K562 (cell line): ENCODE measurements around the gene FRMD1.

Experiments
- CEBPG ChIP-seq, 3 experiments: fragments of 200-800 bp in 1 of 3; sonication (Bioruptor generic) in 1 of 3; sonication (generic) in 1 of 3; formaldehyde crosslinking in 1 of 3; IDR thresholded peaks in 2 of 3; conservative IDR thresholded peaks in 1 of 3; 2 replicates each; pipeline versions ENCODE4 v1.6.1 to v1.8.0; 2016 to 2022; ENCODE audit warnings: missing compliant biosample characterization in 2 of 3, missing genetic modification characterization in 2 of 3, mild to moderate bottlenecking in 1 of 3, missing genetic modification reagents in 1 of 3
- FUS ChIP-seq: fragments of 200-400 bp; formaldehyde crosslinking; optimal IDR thresholded peaks from 2 replicates; pipeline ENCODE3; 2017; ENCODE audit warnings: low read depth, low read length
- JUND ChIP-seq, 2 experiments: IDR thresholded peaks; 2 replicates in 1 of 2; 3 replicates in 1 of 2; pipeline ENCODE4 v1.6.1; 2011; ENCODE audit warnings: borderline replicate concordance in 2 of 2, low read depth in 2 of 2, low read length in 2 of 2, improper control_type of control experiment in 1 of 2, missing biosample characterization in 1 of 2, missing genetic modification characterization in 1 of 2, missing genetic modification reagents in 1 of 2
- POLR2A ChIP-seq: fragments of 450-650 bp; conservative IDR thresholded peaks from 2 replicates; pipeline ENCODE4 v1.6.1; 2016
- TF ChIP-seq, protein P1 (sequence below), 3 experiments: IDR thresholded peaks in 2 of 3; conservative IDR thresholded peaks in 1 of 3; 2 replicates each; pipeline ENCODE4 v1.5.1; 2011 to 2012; ENCODE audit warnings: low read length in 3 of 3, mild to moderate bottlenecking in 3 of 3, control low read depth in 2 of 3, improper control_type of control experiment in 1 of 3, inconsistent platforms in 1 of 3, low read depth in 1 of 3, mixed read lengths in 1 of 3, moderate library complexity in 1 of 3; ENCODE audit not compliant: insufficient read depth in 2 of 3
- TF ChIP-seq, protein P2 (sequence below): sonication (generic); formaldehyde crosslinking; IDR thresholded peaks from 2 replicates; pipeline ENCODE4 v1.8.1; 2023; ENCODE audit warnings: mild to moderate bottlenecking, missing genetic modification reagents

DNA sequence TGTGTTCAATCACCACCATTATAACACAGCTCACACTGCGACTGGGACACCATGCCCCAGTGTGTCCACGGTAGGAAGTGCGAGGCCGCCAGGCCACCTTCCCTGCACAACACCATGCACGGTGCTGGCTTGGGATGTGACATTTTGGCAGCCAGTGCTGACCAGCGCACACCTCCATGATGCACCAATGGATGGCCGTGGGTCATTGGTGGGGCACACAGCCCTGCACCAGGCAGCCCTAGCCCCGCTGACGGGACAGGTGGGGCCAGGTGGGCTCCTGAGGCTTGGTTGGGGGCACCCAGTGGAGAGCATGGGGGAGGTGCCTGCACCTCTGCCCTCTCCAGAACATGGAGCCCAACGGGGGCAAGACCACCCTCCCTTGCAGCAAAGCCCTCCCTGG lies 18.2 kb upstream of the FRMD1 start:
- TF ChIP-seq, protein P1, sequence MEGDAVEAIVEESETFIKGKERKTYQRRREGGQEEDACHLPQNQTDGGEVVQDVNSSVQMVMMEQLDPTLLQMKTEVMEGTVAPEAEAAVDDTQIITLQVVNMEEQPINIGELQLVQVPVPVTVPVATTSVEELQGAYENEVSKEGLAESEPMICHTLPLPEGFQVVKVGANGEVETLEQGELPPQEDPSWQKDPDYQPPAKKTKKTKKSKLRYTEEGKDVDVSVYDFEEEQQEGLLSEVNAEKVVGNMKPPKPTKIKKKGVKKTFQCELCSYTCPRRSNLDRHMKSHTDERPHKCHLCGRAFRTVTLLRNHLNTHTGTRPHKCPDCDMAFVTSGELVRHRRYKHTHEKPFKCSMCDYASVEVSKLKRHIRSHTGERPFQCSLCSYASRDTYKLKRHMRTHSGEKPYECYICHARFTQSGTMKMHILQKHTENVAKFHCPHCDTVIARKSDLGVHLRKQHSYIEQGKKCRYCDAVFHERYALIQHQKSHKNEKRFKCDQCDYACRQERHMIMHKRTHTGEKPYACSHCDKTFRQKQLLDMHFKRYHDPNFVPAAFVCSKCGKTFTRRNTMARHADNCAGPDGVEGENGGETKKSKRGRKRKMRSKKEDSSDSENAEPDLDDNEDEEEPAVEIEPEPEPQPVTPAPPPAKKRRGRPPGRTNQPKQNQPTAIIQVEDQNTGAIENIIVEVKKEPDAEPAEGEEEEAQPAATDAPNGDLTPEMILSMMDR (IDR thresholded peaks at IDR 0.05 in 2 of 3, conservative IDR thresholded peaks at IDR 0.05 in 1 of 3; ENCODE audit: insufficient read depth in 2 of 3, low read depth in 1 of 3, low read length in 3 of 3): no peak
- TF ChIP-seq, protein P2, sequence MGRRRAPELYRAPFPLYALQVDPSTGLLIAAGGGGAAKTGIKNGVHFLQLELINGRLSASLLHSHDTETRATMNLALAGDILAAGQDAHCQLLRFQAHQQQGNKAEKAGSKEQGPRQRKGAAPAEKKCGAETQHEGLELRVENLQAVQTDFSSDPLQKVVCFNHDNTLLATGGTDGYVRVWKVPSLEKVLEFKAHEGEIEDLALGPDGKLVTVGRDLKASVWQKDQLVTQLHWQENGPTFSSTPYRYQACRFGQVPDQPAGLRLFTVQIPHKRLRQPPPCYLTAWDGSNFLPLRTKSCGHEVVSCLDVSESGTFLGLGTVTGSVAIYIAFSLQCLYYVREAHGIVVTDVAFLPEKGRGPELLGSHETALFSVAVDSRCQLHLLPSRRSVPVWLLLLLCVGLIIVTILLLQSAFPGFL: no peak
- TF ChIP-seq JUND (IDR thresholded peaks at IDR 0.05; ENCODE audit: borderline replicate concordance, low read depth, low read length) (no peak), JUND (tag; IDR thresholded peaks at IDR 0.05; ENCODE audit: borderline replicate concordance, low read depth, low read length) (no peak), POLR2A (no peak), CEBPG (CRISPR knock-in tag; IDR thresholded peaks at IDR 0.05) (no peak), CEBPG (tag; conservative IDR thresholded peaks at IDR 0.05 in 1 of 2, IDR thresholded peaks at IDR 0.05 in 1 of 2) (no peak), FUS (no peak)
